HL-60 (cell line): ENCODE data around the gene ZNF786.

Source experiments
- DNase-seq, 2 experiments: peaks; one replicate each; pipeline ENCODE4 v3.0.0-alpha.2; 2010 to 2020; ENCODE audit warnings: low read depth in 1 of 2, low spot score in 1 of 2
- H3K27ac ChIP-seq: fragments of 250-450 bp; sonication (Bioruptor Pico); replicated peaks from 2 replicates; pipeline ENCODE4 v1.5.1; 2020; ENCODE audit warnings: mild to moderate bottlenecking, moderate library complexity
- H3K27me3 ChIP-seq: fragments of 250-450 bp; sonication (Bioruptor Pico); 2 replicates; pipeline ENCODE4 v1.5.1; 2021; ENCODE audit warnings: mild to moderate bottlenecking, moderate library complexity; ENCODE audit not compliant: insufficient read depth, poor library complexity, severe bottlenecking
- H3K4me3 ChIP-seq: replicated peaks from 2 replicates; pipeline ENCODE4 v1.5.1; 2011; ENCODE audit warnings: mild to moderate bottlenecking, control low read depth, low read length; ENCODE audit not compliant: insufficient read depth
- CTCF ChIP-seq: IDR thresholded peaks from one replicate; pipeline ENCODE4 v1.5.1; 2011; ENCODE audit warnings: low read length, control low read depth, inconsistent platforms; ENCODE audit not compliant: insufficient read depth
- GABPA ChIP-seq: IDR thresholded peaks from 2 replicates; pipeline ENCODE4 v1.6.1; 2012; ENCODE audit warnings: low read depth
- POLR2AphosphoS5 ChIP-seq: IDR thresholded peaks from 2 replicates; pipeline ENCODE4 v1.6.1; 2012; ENCODE audit warnings: low read depth
- REST ChIP-seq: IDR thresholded peaks from 2 replicates; pipeline ENCODE4 v1.6.1; 2012; ENCODE audit warnings: low read depth; ENCODE audit not compliant: insufficient replicate concordance
- SPI1 ChIP-seq: IDR thresholded peaks from 2 replicates; pipeline ENCODE4 v1.6.1; 2012; ENCODE audit warnings: low read depth, mild to moderate bottlenecking, borderline replicate concordance
- long read RNA-seq: library from polyadenylated mRNA; unstranded; transcript quantifications from one replicate; pipeline ENCODE4 v2.0.0, GENCODE V29; 2020

ZNF786 gene
- long read RNA-seq, transcript ZNF786-201 (3 exons, 3,144 nt), result major isoform, 14 of 52 reads
- long read RNA-seq, transcript ZNF786-202 (4 exons, 2,874 nt), result minor isoform, 11 of 52 reads
- long read RNA-seq, partial matches to known transcripts, result 0 of 52 reads
- long read RNA-seq, other reads (novel, unspliced or antisense), result 27 of 52 reads

GRCh38 chr7:149090397-149091195 is at the start of gene ZNF786:
Gene ZNF786, minus strand, starts transcription at chr7:149090718. Its CDS starts 78 bp downstream, at chr7:149090640.
- TF ChIP-seq CTCF (peak; percentile 49), GABPA (no peak), SPI1 (no peak), POLR2AphosphoS5 (peak; percentile 83), REST (peak; percentile 7)
- DNase-seq, result peak; percentile 84 to 86
- Histone ChIP-seq H3K4me3 (peak within 1 kb of the TSS; percentile 99), H3K27me3 (no peaks in the 10 kb centered on the region), H3K27ac (peak within 1 kb of the TSS; percentile 97)

GRCh38 chr7:149136118-149136517 is 45.6 kb upstream of the ZNF786 start:
- TF ChIP-seq SPI1, result no peak
- no peak for TF ChIP-seq CTCF
- TF ChIP-seq REST, result no peak
- TF ChIP-seq POLR2AphosphoS5, result no peak
- no peak for TF ChIP-seq GABPA

DNA sequence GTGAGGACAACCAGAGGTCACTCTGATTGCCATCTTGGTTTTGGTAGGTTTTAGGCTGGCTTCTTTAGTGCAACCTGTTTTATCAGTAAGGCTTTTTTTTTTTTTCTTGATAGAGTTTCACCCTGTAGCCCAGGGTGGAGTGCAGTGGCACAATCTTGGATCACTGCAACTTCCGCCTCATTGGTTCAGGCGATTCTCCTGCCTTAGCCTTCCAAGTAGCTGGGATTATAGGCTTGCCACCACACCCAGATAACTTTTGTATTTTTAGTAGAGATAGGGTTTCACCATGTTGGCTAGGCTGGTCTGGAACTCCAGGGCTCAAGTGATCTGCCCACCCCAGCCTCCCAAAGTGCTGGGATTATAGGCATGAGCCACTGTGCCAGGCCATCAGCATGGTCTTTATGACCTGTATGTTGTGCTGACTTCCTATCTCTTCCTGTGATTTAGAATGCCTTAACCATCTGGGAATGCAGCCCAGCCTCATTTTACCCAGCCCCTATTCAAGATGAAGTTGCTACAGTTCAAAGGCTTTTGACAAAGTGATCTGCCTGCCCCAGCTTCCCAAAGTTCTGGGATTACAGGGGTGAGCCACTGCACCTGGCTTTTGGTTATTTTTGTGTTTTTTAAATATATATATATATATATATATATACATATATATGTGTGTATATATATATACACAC is 42.7 kb upstream of the ZNF786 start:
- H3K27me3 ChIP-seq, result no peaks in the 10 kb centered on the region
- no peak for TF ChIP-seq CTCF
- no peak for TF ChIP-seq POLR2AphosphoS5
- no peak for TF ChIP-seq REST
- no peak for TF ChIP-seq GABPA
- no peak for TF ChIP-seq SPI1
- no peak overlapping the region for H3K4me3 ChIP-seq
- H3K27ac ChIP-seq, result no peak overlapping the region
- no peak for DNase-seq

More at GRCh38 chr7:149136118-149136517, 45.6 kb upstream of the ZNF786 start:
- no peak overlapping the region for H3K4me3 ChIP-seq
- DNase-seq, result no peak
- no peak overlapping the region for H3K27ac ChIP-seq
- no peaks in the 10 kb centered on the region for H3K27me3 ChIP-seq
